GM18511 (cell line): Measurements from ENCODE around the gene PLCB2.

ENCODE experiments used
- ATAC-seq: cut with Tn5 transposase; IDR thresholded peaks from one replicate; pipeline ENCODE4 v1.9.1; 2021; ENCODE audit warnings: mild to moderate bottlenecking, moderate library complexity; ENCODE audit not compliant: unreplicated experiment

The PLCB2 gene

GRCh38 chr15:40253167-40253790 is 54.5 kb downstream of the PLCB2 start:
- ATAC-seq = no peak

DNA sequence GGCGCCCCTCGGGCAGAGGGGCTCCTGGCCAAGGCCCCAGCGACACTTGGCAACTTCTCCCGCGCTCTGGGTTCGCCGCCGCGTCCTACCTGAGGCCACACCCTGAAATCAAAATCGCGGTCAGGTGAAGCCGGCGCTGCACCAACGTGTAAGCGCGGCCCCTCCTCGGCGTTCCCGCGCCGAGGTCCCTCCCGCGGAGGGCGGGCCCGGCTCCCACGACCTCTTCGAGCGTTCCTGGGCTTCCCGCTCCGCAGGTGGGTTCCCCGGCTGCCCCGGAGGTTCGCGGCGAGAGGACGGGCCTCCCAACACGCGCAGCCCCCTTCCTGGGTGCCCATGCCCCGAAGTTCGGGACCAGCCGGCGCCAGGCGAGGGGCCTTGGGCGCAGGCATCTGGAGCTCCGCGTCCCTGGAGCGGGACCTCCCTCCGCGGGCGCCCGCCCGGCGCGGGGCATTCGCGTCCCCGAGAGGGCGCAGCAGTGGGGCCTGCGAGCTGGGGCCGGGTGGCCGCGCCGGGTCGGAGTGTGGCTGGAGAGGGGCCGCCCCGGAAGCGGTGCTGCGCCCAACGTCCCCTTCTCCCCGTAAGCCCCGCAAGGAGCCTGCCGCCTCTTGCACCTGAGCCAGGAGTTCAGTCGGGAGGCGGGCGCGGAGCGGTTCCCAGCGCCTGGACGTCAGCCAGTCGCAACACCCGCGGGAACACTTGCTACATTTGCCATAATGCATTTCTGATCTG is 55.1 kb downstream of the PLCB2 start:
- no peak for ATAC-seq

GRCh38 chr15:40252141-40252437 is 55.6 kb downstream of the PLCB2 start:
- no peak for ATAC-seq

- no peak for ATAC-seq
Measured at GRCh38 chr15:40251486-40252140, 56.1 kb downstream of the PLCB2 start.

- ATAC-seq = no peak
Measured at GRCh38 chr15:40250771-40251483, 56.8 kb downstream of the PLCB2 start.

DNA sequence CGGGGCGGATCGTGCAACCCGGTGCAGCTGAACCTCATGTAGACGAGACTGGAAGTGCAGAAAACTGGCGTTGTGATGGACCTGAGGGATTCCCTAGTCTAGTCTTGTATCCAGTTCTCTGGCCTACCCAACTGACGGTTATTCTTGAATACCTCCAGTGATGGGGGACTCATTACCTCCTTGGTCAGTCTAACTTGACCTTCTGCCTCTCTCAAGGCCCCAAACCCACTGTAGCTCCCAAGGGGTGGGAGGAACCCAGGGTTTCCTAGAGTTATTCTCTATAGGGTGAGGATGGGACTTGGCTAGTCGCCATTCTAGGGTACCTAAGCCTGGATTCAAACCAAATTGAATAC is 57.5 kb downstream of the PLCB2 start:
- no peak for ATAC-seq

- ATAC-seq = no peak
Measured at GRCh38 chr15:40249477-40250303, 58.0 kb downstream of the PLCB2 start.

DNA sequence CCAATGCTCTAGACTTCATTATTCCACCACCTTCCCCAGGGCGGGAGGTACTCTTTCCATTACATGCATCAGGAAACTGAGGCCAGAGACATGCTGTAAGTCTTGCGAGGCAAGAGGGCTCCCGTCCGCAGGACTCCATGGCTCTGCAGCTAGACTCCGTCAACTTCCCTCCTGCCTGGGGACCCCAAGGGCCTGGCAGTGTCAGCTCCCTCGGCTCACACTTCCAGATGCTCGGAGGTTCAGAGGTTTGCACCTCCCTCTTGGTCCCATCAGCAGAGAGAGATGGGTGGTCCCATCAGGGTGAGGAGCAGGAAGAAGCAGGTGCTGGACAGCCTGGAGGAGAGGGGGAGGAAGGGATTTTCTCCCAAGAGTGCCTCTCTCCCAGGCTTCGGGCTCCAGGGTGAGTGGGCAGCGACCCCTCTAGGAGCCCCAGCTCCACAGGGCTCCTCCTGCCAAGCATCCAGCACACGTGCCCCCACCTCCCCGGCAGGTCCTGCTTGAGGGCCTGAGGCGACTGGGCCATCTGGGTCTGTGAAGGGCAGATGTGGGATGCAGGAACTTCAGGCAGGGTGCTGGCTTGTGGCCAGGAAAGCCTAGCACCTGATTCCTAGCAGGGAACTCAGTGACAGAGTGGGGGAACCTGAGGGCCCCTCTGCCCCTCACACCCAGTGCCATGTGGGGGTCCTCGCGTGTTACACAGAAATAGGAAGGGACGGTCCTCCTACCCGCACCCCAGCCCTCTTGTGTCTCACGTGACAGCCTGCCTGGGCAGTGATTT is 59.5 kb downstream of the PLCB2 start:
- no peak for ATAC-seq

GRCh38 chr15:40247406-40247971 is 60.2 kb downstream of the PLCB2 start:
- no peak for ATAC-seq

GRCh38 chr15:40246496-40247280 is 61.0 kb downstream of the PLCB2 start:
- no peak for ATAC-seq

DNA sequence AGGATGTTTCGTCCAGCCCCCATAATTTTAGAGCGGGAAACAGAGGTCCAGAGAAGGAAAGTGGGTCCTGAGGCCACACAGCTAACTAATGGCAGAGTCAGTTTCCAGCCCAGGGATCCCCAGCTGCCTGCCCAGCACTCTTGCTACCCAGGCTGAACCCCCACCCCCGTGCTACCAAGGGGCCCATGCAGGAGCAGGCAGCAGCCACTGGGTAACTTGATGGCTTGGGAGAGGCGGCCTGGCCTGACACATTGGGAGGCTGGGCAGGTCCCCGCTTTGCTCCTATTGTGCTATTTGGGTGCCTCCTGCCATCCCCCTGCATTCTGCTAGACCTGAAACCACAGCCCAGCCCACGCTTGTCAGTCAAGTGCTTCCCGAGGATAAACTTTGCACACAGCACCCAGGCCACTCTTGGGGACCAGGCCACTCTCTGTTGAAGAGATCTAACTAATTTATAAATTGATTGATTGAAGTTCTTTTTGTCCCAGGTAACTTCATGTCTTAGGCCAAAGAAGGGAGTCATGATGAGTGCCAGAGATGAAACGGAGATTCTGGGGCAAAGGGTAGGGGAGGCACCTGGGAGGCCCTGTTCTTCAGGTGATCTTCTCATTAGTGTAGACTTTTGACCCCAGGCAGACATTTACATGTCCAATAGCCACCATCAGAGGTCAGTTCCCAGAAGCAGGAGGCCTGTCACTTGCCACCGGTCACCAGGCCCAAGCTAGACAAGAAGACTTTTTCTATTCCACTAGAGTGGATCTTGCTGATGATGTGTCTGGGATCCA is 61.9 kb downstream of the PLCB2 start:
- no peak for ATAC-seq

GRCh38 chr15:40244961-40245523 is 62.7 kb downstream of the PLCB2 start:
- ATAC-seq = no peak

- ATAC-seq = no peak
Measured at GRCh38 chr15:40243126-40243810, 64.5 kb downstream of the PLCB2 start.

- no peak for ATAC-seq
Measured at GRCh38 chr15:40242601-40243000, 65.1 kb downstream of the PLCB2 start.

- ATAC-seq = no peak
Measured at GRCh38 chr15:40242213-40242599, 65.5 kb downstream of the PLCB2 start.

- ATAC-seq = no peak
Measured at GRCh38 chr15:40241269-40242212, 66.2 kb downstream of the PLCB2 start.
